Suprapubic skin (tissue), 4 donors: ENCODE measurements around the gene RBM45. TPM values are rescaled to one million over a fixed set of nuclear protein-coding genes. Genes with fewer than 3 reads are reported as not detected.

Experiments used
- DNase-seq, 2 donors: peaks; one replicate each; pipeline ENCODE4 v3.0.0-alpha.2; 2019; ENCODE audit warnings: low spot score in 2 of 2
- H3K27ac ChIP-seq: fragments of 200-600 bp; sonication (generic); one replicate; pipeline ENCODE4 v1.5.1; 2019
- H3K27me3 ChIP-seq: fragments of 200-600 bp; sonication (generic); one replicate; pipeline ENCODE4 v1.5.1; 2019
- H3K36me3 ChIP-seq: fragments of 200-600 bp; sonication (generic); one replicate; pipeline ENCODE4 v1.5.1; 2019
- H3K4me1 ChIP-seq: fragments of 200-600 bp; sonication (generic); one replicate; pipeline ENCODE4 v1.5.1; 2019
- H3K4me3 ChIP-seq: fragments of 200-600 bp; sonication (generic); one replicate; pipeline ENCODE4 v1.5.1; 2019; ENCODE audit warnings: mild to moderate bottlenecking
- H3K9me3 ChIP-seq: fragments of 200-600 bp; sonication (generic); one replicate; pipeline ENCODE4 v1.5.1; 2019
- CTCF ChIP-seq, 2 donors: fragments of 200-600 bp in 1 of 2; fragments of 450-650 bp in 1 of 2; sonication (generic) in 1 of 2; IDR thresholded peaks; one replicate each; pipeline ENCODE4 v1.5.1; 2016 to 2019; ENCODE audit warnings: antibody characterized with exemption in 2 of 2, mild to moderate bottlenecking in 1 of 2, moderate library complexity in 1 of 2
- EP300 ChIP-seq: sonication (generic); formaldehyde crosslinking; IDR thresholded peaks from one replicate; pipeline ENCODE4 v1.6.1; 2017; ENCODE audit warnings: antibody characterized with exemption
- POLR2A ChIP-seq, 2 donors: fragments of 450-650 bp; IDR thresholded peaks; one replicate each; pipeline ENCODE4 v1.6.1; 2017; ENCODE audit warnings: antibody characterized with exemption in 2 of 2, mild to moderate bottlenecking in 2 of 2, moderate library complexity in 2 of 2
- POLR2AphosphoS5 ChIP-seq, 3 donors: sonication (generic); formaldehyde crosslinking; IDR thresholded peaks; one replicate each; pipeline ENCODE4 v1.6.1; 2017; ENCODE audit warnings: antibody characterized with exemption in 3 of 3
- WGBS: methylation state at CpG from one replicate; pipeline ENCODE4 v1.1.5; 2018; 5-methylcytosine and 5-hydroxymethylcytosine counted together
- total RNA-seq, 4 donors: library from RNA; depleted of rRNA; stranded (reverse); fragments of >200 nt; gene quantifications; one replicate each; pipeline ENCODE4 v1.1.0, GENCODE V29; 2016

Gene RBM45
- total RNA-seq, 4 donors from 2014 or later = 7.0 to 11.7 (median 10.5) TPM

GRCh38 chr2:178173657-178174056 is 61.4 kb downstream of the RBM45 start:
- TF ChIP-seq POLR2A (IDR thresholded peaks at IDR 0.05) (no peak), CTCF (IDR thresholded peaks at IDR 0.05) (no peak), EP300 (no peak), POLR2AphosphoS5 (IDR thresholded peaks at IDR 0.05) (no peak)
- no peaks in the 10 kb centered on the region for H3K4me1 ChIP-seq
- no peak overlapping the region for H3K4me3 ChIP-seq
- no peaks in the 10 kb centered on the region for H3K36me3 ChIP-seq
- no peak for DNase-seq
- H3K9me3 ChIP-seq = no peaks in the 10 kb centered on the region
- H3K27me3 ChIP-seq = no peaks in the 10 kb centered on the region
- H3K27ac ChIP-seq = no peak overlapping the region
- 96% methylated on average over 1 of the region's 1 CpG for WGBS

- no peak overlapping the region for H3K4me3 ChIP-seq
- H3K4me1 ChIP-seq = no peaks in the 10 kb centered on the region
- no peak for DNase-seq
- H3K9me3 ChIP-seq = no peaks in the 10 kb centered on the region
- no peak for TF ChIP-seq POLR2AphosphoS5 (IDR thresholded peaks at IDR 0.05)
- no peak for TF ChIP-seq EP300
- no peak for TF ChIP-seq CTCF (IDR thresholded peaks at IDR 0.05)
- TF ChIP-seq POLR2A (IDR thresholded peaks at IDR 0.05) = no peak
- 84% methylated on average over 1 of the region's 1 CpG for WGBS
- H3K27me3 ChIP-seq = no peaks in the 10 kb centered on the region
- no peak overlapping the region for H3K27ac ChIP-seq
- no peaks in the 10 kb centered on the region for H3K36me3 ChIP-seq
Observed at GRCh38 chr2:178177066-178177679, 64.9 kb downstream of the RBM45 start.

Other genes with a start within 250 kb of the RBM45 start
- gene PDE11A, start 39.7 kb upstream of the RBM45 start, total RNA-seq = 1 to 10 TPM in 1 of 4 donors, under 1 TPM in 3; 0.08 to 1.0 (median 0.36) TPM
- 10 to 100 TPM; 19.5 to 30.9 (median 23.9) TPM for gene OSBPL6, start 82.1 kb downstream of the RBM45 start, total RNA-seq